HG03342 (cell line): ENCODE measurements around the gene TXK.

Experiments used
- ATAC-seq: cut with Tn5 transposase; IDR thresholded peaks from one replicate; pipeline ENCODE4 v1.9.1; 2021; ENCODE audit warnings: mild to moderate bottlenecking, moderate library complexity; ENCODE audit not compliant: unreplicated experiment

The TXK gene

GRCh38 chr4:48138511-48138910, 4.5 kb upstream of the TXK start:
- no peak for ATAC-seq

GRCh38 chr4:48137846-48138245, 3.8 kb upstream of the TXK start:
- no peak for ATAC-seq

GRCh38 chr4:48133669-48134068, 381 bp downstream of the TXK start:
- no peak for ATAC-seq

- ATAC-seq: no peak
These were observed 2.3 kb downstream of the TXK start for GRCh38 chr4:48131736-48132135.

- no peak for ATAC-seq
These were observed 4.0 kb downstream of the TXK start for GRCh38 chr4:48130100-48130499.

- ATAC-seq: no peak
These were observed 4.6 kb downstream of the TXK start for GRCh38 chr4:48129307-48130014.

GRCh38 chr4:48127682-48128404, 6.2 kb downstream of the TXK start:
- ATAC-seq: peak; percentile 92

GRCh38 chr4:48127231-48127630, 6.8 kb downstream of the TXK start:
- no peak for ATAC-seq

GRCh38 chr4:48126621-48127020, 7.4 kb downstream of the TXK start:
- ATAC-seq: no peak

GRCh38 chr4:48124870-48125269, 9.2 kb downstream of the TXK start:
- ATAC-seq: no peak

GRCh38 chr4:48122756-48123155, 11.3 kb downstream of the TXK start:
- no peak for ATAC-seq

- ATAC-seq: no peak
These were observed 12.9 kb downstream of the TXK start for GRCh38 chr4:48121180-48121579.

GRCh38 chr4:48120132-48120531, 13.9 kb downstream of the TXK start:
- no peak for ATAC-seq

- no peak for ATAC-seq
These were observed 14.4 kb downstream of the TXK start for GRCh38 chr4:48119646-48120045.

GRCh38 chr4:48118081-48118480, 16.0 kb downstream of the TXK start:
- no peak for ATAC-seq

- no peak for ATAC-seq
These were observed 17.5 kb downstream of the TXK start for GRCh38 chr4:48116582-48116981.

- ATAC-seq: no peak
These were observed 19.6 kb downstream of the TXK start for GRCh38 chr4:48114412-48114811.

- ATAC-seq: no peak
These were observed 21.9 kb downstream of the TXK start for GRCh38 chr4:48112017-48112667.

- no peak for ATAC-seq
These were observed 23.5 kb downstream of the TXK start for GRCh38 chr4:48110452-48110978.

GRCh38 chr4:48109413-48110263, 24.4 kb downstream of the TXK start:
- peak; percentile 77 for ATAC-seq
